ENCODE measurements around the gene TRIM22.
A peak's percentile ranks its signal among the peaks of the same experiment; 100 is the strongest.
"Not testable (repeated sequence)": the region's sequence is repeated elsewhere in the genome, so short reads cannot be mapped to it uniquely, and the experiment has no call there.

TRIM22 gene

DNA sequence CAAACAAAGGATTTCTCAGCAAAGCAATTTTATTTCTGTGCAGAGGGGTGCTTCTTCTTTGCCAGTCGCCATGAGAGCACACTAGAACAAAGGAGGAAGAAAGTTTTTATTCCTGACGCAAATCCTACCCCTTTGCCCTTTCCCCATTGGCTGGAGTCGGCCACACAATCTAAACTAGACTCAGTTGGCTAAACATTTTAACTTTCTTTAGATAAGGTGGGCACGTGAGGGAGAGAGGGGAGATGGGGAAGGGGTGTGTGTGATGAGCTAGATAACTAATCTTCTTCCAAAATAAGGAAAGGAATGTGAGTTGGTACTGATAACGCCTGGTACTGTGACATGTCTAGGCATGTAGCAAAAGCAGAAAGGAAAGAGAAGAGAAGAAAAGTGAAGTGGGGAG, 626 bp downstream of the TRIM22 start:
- Histone ChIP-seq H3K4me3 (peak overlapping the region; percentile 26 to 53 (median 45)), H3K27ac (peak overlapping the region; percentile 53 to 99 (median 85))

DNA sequence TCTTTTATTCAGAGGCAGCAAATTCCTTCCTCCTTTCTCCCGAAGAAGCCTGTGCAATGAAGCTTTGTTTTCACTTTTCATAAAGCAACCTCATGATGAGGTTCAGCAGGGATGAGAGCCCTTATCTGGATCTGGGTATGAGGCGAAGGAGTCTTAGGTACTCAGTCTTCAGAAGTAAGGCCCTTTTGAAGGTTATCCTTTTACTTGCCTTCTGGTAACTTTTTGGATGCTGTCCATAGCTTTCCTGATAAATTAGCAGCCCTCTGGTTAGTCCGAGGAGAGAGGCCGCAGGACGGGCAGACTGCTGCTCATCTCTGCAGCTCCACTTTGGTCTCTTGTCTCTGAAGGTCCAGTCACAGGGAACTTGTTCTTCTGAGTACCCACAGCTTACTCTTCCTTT, 1.1 kb downstream of the TRIM22 start:
- H3K4me3 ChIP-seq, result peak overlapping the region; percentile 26 to 53 (median 45)
- peak overlapping the region; percentile 53 to 99 (median 85) for H3K27ac ChIP-seq

DNA sequence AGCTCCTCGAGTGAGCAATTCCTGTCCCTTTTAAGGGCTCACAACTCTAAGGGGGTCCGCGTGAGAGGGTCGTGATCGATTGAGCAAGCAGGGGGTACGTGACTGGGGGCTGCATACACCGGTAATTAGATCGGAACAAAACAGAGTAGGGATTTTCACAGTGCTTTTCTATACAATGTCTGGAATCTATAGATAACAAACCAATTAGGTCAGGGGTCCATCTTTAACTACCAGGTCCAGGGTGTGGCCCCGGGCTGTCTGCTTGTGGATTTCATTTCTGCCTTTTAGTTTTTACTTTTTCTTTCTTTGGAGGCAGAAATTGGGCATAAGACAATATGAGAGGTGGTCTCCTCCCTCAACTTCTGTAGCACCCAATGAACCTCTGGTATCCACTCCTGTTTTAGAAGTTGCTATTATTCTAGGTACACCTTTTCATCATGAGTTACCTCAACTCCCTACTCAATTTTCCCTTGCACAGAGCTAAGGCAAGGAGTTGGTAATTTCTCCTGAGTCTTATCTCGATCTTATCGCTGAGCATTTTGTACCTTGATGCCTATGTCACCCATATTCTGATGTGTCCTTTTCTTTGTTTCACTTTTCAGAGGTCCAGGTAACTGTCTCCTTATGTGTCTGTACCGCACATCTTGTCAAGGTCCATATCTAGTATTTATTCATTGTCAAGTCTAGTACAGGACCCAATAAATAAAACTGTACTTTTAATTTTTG, 1.8 kb downstream of the TRIM22 start:
- H3K4me3 ChIP-seq, result peak overlapping the region; percentile 26 to 53 (median 45)
- H3K27ac ChIP-seq, result peak overlapping the region in 20 of 21 experiments; percentile 53 to 99 (median 86)

DNA sequence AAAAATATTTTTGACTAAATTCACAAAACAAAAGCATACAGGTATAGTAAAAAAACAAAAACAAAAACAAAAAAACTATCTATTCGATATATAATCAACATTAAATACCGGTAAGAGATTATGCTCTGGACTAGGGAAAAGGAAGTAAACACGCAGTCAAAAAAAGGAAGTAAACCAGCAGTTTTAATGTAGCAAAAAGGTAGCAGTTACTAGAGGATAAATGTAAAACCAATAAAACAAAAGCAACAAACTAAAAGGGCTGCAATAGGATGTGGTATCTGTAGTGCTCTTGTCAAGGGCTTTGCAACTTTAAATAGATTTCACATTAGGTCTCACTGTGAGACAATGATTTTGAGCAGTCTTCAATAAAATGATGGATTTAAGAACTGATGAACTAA, 2.4 kb downstream of the TRIM22 start:
- Histone ChIP-seq H3K4me3 (peak overlapping the region in 6 of 7 experiments; percentile 39 to 53 (median 46)), H3K27ac (peak overlapping the region in 10 of 21 experiments; percentile 83 to 99 (median 92))

DNA sequence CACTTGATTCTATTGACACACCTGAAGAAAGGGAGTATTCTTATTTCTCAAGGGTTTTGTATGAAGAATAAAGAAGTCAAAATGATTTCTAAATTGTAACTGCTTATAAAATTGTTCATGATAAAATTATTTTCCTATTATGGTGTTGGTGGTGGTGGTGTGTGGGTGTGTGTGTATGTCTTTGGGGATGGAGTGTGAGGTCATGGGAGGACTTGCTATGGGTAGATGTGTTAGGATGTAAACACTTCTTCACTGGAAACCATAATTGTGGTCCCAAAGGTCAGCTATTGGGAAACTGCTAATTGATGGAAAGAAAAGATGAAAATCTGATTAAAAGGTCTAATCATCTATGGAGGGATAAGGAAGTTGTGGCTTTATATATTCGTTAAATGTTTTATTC, 5.1 kb downstream of the TRIM22 start:
- Histone ChIP-seq H3K27ac (no peak overlapping the region), H3K4me3 (no peak overlapping the region)

DNA sequence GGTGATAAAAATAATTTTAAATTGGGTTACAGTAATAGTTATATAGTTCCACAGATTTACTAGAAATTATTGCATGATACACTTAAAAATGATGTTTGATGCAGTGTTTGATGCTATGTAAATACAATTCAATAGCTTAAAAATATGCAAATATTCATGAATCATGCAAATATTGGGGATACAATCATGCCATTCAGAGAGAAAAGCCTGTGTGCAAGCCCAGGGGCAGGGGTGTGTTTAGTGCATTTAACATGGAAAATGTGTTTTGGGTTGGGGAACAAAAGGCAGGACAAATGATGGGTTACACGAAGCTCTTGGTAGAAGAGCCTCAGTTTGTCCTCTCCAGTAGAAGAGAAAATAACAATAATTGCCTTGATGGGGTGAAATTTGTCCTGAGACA, 6.0 kb downstream of the TRIM22 start:
- Histone ChIP-seq H3K4me3 (no peak overlapping the region), H3K27ac (no peak overlapping the region)

DNA sequence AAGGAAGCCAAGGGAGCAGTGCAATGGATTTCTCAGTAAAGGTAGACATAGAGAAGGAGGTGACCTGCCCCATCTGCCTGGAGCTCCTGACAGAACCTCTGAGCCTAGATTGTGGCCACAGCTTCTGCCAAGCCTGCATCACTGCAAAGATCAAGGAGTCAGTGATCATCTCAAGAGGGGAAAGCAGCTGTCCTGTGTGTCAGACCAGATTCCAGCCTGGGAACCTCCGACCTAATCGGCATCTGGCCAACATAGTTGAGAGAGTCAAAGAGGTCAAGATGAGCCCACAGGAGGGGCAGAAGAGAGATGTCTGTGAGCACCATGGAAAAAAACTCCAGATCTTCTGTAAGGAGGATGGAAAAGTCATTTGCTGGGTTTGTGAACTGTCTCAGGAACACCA, 6.6 kb downstream of the TRIM22 start:
- H3K27ac ChIP-seq, result no peak overlapping the region
- no peak overlapping the region for H3K4me3 ChIP-seq

DNA sequence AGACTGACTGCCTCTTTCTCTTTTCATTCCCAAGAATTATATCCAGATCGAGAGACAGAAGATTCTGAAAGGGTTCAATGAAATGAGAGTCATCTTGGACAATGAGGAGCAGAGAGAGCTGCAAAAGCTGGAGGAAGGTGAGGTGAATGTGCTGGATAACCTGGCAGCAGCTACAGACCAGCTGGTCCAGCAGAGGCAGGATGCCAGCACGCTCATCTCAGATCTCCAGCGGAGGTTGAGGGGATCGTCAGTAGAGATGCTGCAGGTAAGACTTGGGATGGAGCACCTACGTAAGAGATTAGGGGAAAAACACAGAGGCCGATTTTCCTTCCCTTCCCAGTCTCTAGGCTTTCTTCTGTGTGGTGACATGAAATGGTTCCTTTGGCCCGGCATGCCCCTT, 8.7 kb downstream of the TRIM22 start:
- Histone ChIP-seq H3K4me3 (no peak overlapping the region), H3K27ac (no peak overlapping the region)

DNA sequence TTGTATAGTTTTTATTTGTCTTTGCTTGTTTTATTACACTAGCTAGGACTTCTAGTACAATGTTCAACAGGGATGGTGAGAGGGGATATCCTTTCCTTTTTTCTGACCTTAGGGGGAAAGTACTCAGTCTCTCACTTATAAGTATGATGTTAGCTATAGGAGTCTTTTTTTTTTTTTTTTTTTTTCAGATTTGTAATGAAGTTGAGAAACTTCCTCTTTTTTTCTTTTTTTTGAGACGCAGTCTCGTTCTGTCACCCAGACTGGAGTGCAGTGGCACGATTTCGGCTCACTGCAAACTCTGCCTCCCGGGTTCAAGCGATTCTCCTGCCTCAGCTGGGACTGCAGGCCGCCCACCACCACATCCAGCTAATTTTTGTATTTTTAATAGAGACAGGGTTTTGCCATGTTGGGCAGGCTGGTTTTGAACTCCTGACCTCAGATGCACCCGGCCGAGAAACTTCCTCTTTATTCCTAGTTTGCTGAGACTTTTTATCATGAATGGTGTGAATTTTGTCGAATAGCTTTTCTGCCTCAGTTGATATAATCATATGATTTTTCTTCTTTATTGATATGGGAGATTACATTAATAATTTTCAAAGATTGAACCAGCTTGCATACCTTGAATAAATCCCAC, 10.9 kb downstream of the TRIM22 start:
- no peak overlapping the region for H3K4me3 ChIP-seq
- H3K27ac ChIP-seq, result peak overlapping the region in 1 of 21 experiments; percentile 1

DNA sequence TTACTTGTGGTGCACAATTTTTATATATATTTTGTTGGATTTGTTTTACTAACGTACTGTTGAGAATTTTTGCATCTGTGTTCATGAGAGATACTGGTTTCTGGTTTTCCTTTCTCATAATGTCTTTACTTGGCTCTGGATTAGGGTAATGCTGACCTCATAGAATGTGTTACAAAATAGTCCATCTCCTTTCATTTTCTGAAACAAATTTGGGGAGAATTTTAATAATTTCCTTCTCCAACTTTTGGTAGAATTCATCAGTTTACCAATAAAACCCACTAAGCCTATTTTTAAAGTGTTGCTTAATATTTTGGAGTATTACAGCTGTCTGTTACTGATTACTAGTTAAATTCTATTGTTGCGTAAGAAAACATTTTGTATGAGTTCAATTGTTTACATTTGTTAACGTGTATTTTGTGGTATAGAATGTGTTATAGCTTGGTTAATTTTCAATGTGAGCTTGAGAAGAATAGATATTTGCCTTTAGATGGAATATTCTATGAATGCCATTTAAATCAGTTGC, 11.5 kb downstream of the TRIM22 start:
- H3K27ac ChIP-seq, result peak overlapping the region in 1 of 21 experiments; percentile 1

DNA sequence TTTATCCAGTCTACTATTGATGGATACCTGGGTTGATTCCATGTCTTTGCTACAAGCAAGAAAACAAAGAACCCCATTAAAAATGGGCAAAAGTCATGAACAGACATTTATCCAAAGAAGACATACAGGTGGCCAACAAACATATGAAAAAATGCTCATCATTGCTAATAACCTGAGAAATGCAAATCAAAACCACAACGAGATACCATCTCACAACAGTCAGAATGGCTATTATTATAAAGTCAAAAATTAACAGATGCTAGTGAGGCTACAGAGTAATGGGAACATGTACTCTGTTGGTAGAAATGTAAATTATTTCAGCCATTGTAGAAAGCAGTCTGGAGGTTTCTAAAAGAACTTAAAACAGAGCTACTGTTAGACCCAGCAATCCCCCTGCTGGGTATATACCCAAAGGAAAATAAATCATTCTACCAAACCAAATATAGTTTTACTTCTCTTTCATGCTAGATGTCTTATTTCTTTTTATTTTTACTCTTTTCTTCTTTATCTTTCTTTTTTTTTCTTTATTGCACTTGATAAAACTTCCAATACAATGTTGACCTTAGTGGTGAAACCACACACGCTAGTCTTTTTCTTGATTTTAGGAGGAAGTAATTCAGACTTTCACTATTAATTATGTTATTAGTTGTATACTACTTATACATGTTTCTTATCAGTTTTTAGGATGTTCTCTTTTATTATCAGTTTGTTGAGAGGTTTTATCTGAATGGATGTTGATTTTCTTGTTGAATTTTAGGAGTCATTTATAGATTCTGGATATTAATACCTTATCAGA, 14.3 kb downstream of the TRIM22 start:
- Histone ChIP-seq H3K27ac (no peak overlapping the region), H3K4me3 (no peak overlapping the region)

More for the DNA sequence above, 11.5 kb downstream of the TRIM22 start:
- no peak overlapping the region for H3K4me3 ChIP-seq

DNA sequence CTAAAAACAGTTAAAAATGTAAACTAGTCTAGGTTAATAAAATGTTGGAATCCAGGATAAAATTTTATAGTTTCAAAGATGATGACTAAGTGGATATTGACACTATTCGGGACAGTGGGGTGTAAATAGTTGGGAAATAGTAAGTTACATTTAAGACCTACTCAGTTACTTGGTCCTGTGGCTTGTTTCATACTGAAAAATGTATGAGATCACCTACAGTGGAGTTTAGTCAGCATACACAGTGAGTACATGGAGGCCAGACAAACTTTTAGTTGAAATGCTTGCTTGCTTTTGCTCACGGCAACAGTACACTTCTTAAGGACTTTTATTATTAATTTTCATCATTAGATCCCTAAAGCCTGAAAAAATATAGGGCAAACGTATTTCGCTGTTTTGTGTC, 16.1 kb downstream of the TRIM22 start:
- H3K4me3 ChIP-seq, result no peak overlapping the region
- H3K27ac ChIP-seq, result no peak overlapping the region

DNA sequence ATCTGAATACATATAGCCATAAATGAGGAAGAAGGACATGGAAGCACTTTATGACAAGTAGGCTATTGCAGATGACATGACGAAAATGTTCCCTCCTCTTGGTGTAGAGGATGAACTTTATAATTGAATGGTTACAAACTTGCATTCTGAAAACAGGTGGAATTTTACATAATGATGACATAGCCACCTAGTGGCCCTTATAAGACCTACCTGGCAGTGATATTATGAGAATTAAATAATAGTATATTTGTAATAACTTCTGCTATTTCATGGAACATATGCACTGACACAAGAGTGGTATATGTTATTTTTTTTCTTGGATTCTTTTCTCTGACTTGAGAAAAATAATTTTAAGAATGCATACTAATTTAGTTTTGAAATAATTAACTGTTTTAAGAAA, 22.9 kb downstream of the TRIM22 start:
- no peak overlapping the region for H3K27ac ChIP-seq
- H3K4me3 ChIP-seq, result no peak overlapping the region

DNA sequence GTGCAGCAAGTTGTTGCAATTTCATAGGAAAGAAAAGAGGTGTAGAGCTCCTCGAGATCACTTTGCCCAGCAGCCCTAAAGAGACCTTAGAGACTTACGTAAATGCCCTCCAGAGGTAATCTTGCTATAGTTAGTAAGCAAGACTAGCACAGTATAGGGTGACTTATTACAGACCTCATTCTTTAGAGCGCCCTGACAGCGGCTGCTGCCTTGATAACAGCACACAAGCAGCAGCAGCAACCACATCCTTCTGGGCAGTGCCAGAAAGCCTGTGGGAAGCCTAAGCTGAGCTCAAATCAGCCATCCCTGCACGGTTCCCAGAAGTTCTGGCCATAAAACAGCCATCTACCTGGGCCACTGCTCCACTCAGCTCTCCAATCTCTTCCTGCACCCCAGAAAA, 24.1 kb downstream of the TRIM22 start:
- Histone ChIP-seq H3K4me3 (no peak overlapping the region), H3K27ac (no peak overlapping the region)

DNA sequence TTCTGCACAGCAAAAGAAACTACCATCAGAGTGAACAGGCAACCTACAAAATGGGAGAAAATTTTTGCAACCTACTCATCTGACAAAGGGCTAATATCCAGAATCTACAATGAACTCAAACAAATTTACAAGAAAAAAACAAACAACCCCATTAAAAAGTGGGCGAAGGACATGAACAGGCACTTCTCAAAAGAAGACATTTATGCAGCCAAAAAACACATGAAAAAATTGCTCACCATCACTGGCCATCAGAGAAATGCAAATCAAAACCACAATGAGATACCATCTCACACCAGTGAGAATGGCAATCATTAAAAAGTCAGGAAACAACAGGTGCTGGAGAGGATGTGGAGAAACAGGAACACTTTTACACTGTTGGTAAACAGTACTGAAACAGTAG, 26.9 kb downstream of the TRIM22 start:
- not testable (repeated sequence) for H3K27ac ChIP-seq, H3K4me3 ChIP-seq

DNA sequence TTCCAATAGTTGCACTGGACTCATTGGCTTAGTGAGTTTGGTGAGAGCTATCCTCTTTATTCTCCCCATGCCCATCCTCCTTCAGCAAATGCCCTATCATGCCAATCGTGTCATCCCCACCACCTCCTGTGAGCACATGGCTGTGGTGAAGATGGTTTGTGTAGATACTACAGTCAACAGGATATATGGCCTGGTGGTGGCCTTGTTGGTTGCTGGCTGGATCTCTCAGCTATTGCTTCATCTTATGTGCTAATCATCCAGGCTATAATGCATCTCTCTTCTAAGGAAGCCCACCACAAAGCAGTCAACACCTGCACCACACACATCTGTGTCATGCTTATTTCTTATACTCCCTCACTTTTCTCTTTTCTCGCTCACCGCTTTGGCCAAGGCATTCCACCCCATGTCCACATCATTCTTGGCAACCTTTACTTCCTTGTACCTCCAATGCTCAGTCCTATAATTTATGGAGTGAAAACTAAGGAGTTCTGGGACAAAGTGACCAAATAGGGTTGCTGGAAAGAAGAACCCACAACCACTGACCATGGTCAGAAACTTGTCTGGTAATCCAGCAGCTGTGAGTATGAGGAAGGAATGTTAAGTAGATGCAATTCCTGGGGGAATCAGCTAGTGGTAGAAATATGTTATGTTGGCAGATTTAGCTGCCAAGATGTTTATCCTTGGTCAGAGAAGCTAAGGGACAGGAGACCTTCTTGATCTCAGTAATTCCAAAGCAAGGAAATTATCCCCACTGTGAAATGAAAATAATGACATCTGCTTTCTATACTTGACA, 30.3 kb downstream of the TRIM22 start:
- no peak overlapping the region for H3K4me3 ChIP-seq

DNA sequence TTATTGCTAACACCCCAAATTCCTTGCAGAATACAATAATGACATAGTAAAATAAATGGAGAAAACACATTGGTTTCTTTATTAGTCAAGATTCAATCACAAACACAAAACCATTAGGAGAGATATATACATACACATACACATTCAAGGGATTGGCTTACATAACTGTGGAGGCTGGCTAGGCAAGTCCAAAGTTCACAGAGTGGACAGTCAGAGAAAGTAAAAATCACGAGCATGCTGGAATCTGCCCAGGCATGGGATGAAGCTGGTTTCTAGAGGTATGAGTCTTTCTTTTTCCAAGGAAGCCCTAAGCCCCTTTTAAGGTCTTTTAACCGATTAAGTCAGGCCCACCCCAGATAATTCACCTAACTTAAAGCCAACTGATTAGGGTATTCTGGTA, 33.0 kb downstream of the TRIM22 start:
- no peak overlapping the region for H3K4me3 ChIP-seq
- H3K27ac ChIP-seq, result no peak overlapping the region

More for the DNA sequence above, 30.3 kb downstream of the TRIM22 start:
- H3K27ac ChIP-seq, result no peak overlapping the region

DNA sequence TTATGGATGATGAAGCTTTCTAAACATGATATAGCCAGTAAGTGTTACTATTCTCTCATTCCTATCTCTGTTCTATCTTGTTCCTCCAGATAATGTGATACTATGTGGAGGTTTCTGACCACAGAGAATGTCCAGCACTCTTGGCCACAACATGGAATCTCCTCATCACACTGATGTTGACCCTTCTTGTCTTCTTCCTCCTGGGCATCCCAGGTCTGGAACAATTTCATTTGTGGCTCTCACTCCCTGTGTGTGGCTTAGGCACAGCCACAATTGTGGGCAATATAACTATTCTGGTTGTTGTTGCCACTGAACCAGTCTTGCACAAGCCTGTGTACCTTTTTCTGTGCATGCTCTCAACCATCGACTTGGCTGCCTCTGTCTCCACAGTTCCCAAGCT, 36.8 kb downstream of the TRIM22 start:
- Histone ChIP-seq H3K27ac (no peak overlapping the region), H3K4me3 (no peak overlapping the region)

DNA sequence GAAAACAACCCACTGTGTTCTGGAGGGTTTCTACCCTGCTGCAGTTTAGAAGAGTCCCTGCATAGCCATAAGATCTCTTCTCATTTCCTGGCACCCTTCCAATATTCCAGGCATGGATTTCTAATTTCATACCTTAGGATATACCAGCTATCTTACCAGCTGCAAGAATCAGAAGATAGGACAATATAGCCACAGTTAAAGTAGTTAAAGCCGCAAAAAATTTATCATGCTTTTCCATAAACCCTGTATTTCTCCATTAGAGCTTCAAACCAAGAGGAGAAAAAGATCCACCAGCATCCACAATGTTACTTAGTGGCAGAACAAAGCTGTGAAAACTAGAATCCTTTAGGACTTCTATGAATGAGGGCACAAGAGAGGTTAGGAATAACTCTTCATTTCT, 38.1 kb downstream of the TRIM22 start:
- no peak overlapping the region for H3K4me3 ChIP-seq
- H3K27ac ChIP-seq, result no peak overlapping the region

DNA sequence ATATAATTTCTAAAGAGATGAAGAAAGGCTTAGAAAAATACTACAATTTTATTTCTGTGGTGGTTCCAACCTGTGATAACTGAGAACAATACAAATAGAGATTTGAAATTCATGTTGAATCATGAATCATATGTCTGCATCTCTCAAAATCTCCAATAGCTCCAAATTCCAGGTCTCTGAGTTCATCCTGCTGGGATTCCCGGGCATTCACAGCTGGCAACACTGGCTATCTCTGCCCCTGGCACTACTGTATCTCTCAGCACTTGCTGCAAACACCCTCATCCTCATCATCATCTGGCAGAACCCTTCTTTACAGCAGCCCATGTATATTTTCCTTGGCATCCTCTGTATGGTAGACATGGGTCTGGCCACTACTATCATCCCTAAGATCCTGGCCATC, 46.8 kb downstream of the TRIM22 start, which contains the start of gene OR56B1:
Gene OR56B1, plus strand, starts transcription at position 53 of the 400 bp plus-strand sequence. Its CDS starts 69 bp downstream, at position 122.
- Histone ChIP-seq H3K27ac (no peak within 1 kb of the TSS), H3K4me3 (no peak within 1 kb of the TSS)

All from skin epidermis (tissue), 12 donors.